Measurements from ENCODE around the gene TCP1.

GRCh38 chr6:159828074-159828473, 38.7 kb upstream of the TCP1 start:
- TF ChIP-seq CTCF (IDR thresholded peaks at IDR 0.05) (no peak), POLR2A (IDR thresholded peaks at IDR 0.05) (no peak)

Data from lower leg skin (tissue), 3 donors.